Neural cell (in vitro differentiated cells): ENCODE data around the gene PRAME.

Experiments used
- EZH2 ChIP-seq: fragments of 200-600, 300-800 bp; shearing (Covaris generic), sonication (generic); IDR thresholded peaks from 2 replicates; pipeline ENCODE4 v1.6.1; 2014; ENCODE audit warnings: antibody characterized with exemption, low read length, borderline replicate concordance, mild to moderate bottlenecking; ENCODE audit not compliant: insufficient read depth, poor library complexity, severe bottlenecking
- TAF1 ChIP-seq: IDR thresholded peaks from 2 replicates; pipeline ENCODE4 v1.6.1; 2012; ENCODE audit warnings: low read depth
- TF ChIP-seq, protein P1 (sequence below): fragments of 450-650 bp; IDR thresholded peaks from 2 replicates; pipeline ENCODE4 v1.5.1; 2014; ENCODE audit warnings: antibody characterized with exemption, mild to moderate bottlenecking, moderate library complexity; ENCODE audit not compliant: poor library complexity, severe bottlenecking
- TF ChIP-seq, protein P2 (sequence below): IDR thresholded peaks from 2 replicates; pipeline ENCODE4 v1.6.1; 2012; ENCODE audit warnings: borderline replicate concordance

DNA sequence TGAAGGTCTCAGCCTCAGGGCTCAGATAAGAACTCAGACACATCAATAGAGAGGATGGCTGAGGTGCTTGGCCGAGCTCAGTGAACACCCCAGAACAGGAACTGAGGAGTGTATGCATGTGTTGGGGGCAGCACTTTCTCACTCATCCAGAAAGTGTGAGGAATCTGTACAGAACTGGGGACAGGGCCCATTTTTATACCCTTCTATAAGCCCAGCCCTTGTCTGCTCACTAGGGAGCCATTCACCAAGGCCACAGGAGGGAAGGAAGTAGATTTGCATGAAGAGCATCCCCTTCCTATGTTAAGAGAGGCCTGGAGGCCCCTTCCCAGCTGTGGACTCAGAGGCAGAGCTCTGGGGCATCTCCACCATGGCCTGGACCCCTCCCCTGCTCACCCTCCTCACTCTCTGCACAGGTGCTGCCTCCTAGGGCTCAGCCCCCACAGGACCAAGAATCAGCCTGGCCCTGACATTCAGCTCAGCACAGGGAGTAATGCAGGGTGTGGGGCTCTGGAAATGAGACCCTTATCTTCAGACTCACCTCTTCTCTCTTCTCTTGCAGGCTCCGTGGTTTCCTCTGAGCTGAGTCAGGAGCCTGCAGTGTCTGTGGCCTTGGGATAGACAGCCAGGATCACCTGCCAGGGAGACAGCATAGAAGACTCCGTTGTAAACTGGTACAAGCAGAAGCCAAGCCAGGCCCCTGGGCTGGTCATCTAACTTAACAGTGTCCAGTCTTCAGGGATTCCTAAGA is 45.4 kb upstream of the PRAME start:
- TF ChIP-seq, protein P1, sequence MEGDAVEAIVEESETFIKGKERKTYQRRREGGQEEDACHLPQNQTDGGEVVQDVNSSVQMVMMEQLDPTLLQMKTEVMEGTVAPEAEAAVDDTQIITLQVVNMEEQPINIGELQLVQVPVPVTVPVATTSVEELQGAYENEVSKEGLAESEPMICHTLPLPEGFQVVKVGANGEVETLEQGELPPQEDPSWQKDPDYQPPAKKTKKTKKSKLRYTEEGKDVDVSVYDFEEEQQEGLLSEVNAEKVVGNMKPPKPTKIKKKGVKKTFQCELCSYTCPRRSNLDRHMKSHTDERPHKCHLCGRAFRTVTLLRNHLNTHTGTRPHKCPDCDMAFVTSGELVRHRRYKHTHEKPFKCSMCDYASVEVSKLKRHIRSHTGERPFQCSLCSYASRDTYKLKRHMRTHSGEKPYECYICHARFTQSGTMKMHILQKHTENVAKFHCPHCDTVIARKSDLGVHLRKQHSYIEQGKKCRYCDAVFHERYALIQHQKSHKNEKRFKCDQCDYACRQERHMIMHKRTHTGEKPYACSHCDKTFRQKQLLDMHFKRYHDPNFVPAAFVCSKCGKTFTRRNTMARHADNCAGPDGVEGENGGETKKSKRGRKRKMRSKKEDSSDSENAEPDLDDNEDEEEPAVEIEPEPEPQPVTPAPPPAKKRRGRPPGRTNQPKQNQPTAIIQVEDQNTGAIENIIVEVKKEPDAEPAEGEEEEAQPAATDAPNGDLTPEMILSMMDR = no peak
- TF ChIP-seq TAF1 = no peak
- TF ChIP-seq EZH2 = no peak
- TF ChIP-seq, protein P2, sequence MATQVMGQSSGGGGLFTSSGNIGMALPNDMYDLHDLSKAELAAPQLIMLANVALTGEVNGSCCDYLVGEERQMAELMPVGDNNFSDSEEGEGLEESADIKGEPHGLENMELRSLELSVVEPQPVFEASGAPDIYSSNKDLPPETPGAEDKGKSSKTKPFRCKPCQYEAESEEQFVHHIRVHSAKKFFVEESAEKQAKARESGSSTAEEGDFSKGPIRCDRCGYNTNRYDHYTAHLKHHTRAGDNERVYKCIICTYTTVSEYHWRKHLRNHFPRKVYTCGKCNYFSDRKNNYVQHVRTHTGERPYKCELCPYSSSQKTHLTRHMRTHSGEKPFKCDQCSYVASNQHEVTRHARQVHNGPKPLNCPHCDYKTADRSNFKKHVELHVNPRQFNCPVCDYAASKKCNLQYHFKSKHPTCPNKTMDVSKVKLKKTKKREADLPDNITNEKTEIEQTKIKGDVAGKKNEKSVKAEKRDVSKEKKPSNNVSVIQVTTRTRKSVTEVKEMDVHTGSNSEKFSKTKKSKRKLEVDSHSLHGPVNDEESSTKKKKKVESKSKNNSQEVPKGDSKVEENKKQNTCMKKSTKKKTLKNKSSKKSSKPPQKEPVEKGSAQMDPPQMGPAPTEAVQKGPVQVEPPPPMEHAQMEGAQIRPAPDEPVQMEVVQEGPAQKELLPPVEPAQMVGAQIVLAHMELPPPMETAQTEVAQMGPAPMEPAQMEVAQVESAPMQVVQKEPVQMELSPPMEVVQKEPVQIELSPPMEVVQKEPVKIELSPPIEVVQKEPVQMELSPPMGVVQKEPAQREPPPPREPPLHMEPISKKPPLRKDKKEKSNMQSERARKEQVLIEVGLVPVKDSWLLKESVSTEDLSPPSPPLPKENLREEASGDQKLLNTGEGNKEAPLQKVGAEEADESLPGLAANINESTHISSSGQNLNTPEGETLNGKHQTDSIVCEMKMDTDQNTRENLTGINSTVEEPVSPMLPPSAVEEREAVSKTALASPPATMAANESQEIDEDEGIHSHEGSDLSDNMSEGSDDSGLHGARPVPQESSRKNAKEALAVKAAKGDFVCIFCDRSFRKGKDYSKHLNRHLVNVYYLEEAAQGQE = no peak
